HepG2 (cell line): ENCODE measurements around the gene TOMM7. TPM values are rescaled to one million over a fixed set of nuclear protein-coding genes. Genes with fewer than 3 reads are reported as not detected.

Experiments
- FOXO1 ChIP-seq: sonication (generic); formaldehyde crosslinking; IDR thresholded peaks from 2 replicates; pipeline ENCODE4 v1.4.0; 2020; ENCODE audit warnings: missing genetic modification reagents
- MLXIP ChIP-seq: sonication (generic); formaldehyde crosslinking; IDR thresholded peaks from 2 replicates; pipeline ENCODE4 v1.9.0; 2021; ENCODE audit warnings: missing genetic modification reagents, borderline replicate concordance
- MTF2 ChIP-seq: sonication (generic); formaldehyde crosslinking; IDR thresholded peaks from 2 replicates; pipeline ENCODE4 v1.5.0; 2020; ENCODE audit warnings: missing genetic modification reagents, borderline replicate concordance
- NFE2L2 ChIP-seq: fragments of 150-350 bp; IDR thresholded peaks from 2 replicates; pipeline ENCODE4 v1.6.1; 2014; ENCODE audit warnings: low read length
- RERE ChIP-seq: IDR thresholded peaks from 2 replicates; pipeline ENCODE4 v1.6.1; 2016; ENCODE audit warnings: low read depth, missing genetic modification reagents, missing compliant biosample characterization
- TRIM24 ChIP-seq: sonication (generic); formaldehyde crosslinking; IDR thresholded peaks from 2 replicates; pipeline ENCODE4 v1.8.0; 2022; ENCODE audit warnings: mild to moderate bottlenecking, missing genetic modification reagents
- ZNF567 ChIP-seq: sonication (generic); formaldehyde crosslinking; IDR thresholded peaks from 2 replicates; pipeline ENCODE4 v1.8.1; 2023; ENCODE audit warnings: mild to moderate bottlenecking, missing genetic modification reagents, borderline replicate concordance
- polyA plus RNA-seq, 8 experiments: library from polyadenylated mRNA; depleted of rRNA in 3 of 8; stranded (reverse) in 7 of 8; unstranded in 1 of 8; fragments of >200 nt; fragmentation: Illumina TruSeq in 4 of 8; extraction: Trizol in 4 of 8; gene quantifications; 2 replicates each; pipeline versions ENCODE4 v1.2.1 to v1.2.3, GENCODE V29; 2011 to 2016; ENCODE audit warnings: low read depth in 4 of 8, missing spikeins in 1 of 8, mixed read lengths in 1 of 8; ENCODE audit not compliant: insufficient read depth in 1 of 8
- total RNA-seq, 5 experiments: library from RNA; depleted of rRNA; stranded (reverse); fragments of >200 nt; fragmentation: Illumina TruSeq; extraction: Trizol; gene quantifications; 2 replicates each; pipeline ENCODE4 v1.2.3, GENCODE V29; 2016; ENCODE audit warnings: low read depth in 1 of 5
- TF ChIP-seq, protein P1 (sequence below): sonication (generic); formaldehyde crosslinking; IDR thresholded peaks from 2 replicates; pipeline ENCODE4 v1.4.0; 2020; ENCODE audit warnings: mild to moderate bottlenecking, missing genetic modification reagents, borderline replicate concordance
- TF ChIP-seq, protein P2 (sequence below): fragments of 450-650 bp; IDR thresholded peaks from 2 replicates; pipeline ENCODE4 v1.6.1; 2016
- TF ChIP-seq, protein P3 (sequence below): sonication (generic); formaldehyde crosslinking; IDR thresholded peaks from 2 replicates; pipeline ENCODE4 v1.5.1; 2020; ENCODE audit warnings: missing genetic modification reagents, mild to moderate bottlenecking, borderline replicate concordance

TOMM7 gene
- total and polyA plus RNA-seq, 2 of the 13 experiments (the other 11 are each of a cell fraction or from before 2014, with no cell fraction given), result 251 to 369 TPM

GRCh38 chr7:22854158-22855048 is 31.8 kb upstream of the TOMM7 start (continued):
- TF ChIP-seq, protein P1, sequence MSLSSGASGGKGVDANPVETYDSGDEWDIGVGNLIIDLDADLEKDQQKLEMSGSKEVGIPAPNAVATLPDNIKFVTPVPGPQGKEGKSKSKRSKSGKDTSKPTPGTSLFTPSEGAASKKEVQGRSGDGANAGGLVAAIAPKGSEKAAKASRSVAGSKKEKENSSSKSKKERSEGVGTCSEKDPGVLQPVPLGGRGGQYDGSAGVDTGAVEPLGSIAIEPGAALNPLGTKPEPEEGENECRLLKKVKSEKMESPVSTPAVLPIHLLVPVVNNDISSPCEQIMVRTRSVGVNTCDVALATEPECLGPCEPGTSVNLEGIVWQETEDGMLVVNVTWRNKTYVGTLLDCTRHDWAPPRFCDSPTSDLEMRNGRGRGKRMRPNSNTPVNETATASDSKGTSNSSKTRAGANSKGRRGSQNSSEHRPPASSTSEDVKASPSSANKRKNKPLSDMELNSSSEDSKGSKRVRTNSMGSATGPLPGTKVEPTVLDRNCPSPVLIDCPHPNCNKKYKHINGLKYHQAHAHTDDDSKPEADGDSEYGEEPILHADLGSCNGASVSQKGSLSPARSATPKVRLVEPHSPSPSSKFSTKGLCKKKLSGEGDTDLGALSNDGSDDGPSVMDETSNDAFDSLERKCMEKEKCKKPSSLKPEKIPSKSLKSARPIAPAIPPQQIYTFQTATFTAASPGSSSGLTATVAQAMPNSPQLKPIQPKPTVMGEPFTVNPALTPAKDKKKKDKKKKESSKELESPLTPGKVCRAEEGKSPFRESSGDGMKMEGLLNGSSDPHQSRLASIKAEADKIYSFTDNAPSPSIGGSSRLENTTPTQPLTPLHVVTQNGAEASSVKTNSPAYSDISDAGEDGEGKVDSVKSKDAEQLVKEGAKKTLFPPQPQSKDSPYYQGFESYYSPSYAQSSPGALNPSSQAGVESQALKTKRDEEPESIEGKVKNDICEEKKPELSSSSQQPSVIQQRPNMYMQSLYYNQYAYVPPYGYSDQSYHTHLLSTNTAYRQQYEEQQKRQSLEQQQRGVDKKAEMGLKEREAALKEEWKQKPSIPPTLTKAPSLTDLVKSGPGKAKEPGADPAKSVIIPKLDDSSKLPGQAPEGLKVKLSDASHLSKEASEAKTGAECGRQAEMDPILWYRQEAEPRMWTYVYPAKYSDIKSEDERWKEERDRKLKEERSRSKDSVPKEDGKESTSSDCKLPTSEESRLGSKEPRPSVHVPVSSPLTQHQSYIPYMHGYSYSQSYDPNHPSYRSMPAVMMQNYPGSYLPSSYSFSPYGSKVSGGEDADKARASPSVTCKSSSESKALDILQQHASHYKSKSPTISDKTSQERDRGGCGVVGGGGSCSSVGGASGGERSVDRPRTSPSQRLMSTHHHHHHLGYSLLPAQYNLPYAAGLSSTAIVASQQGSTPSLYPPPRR (CRISPR knock-in tag), result peak; percentile 55; the same call in 1 of the 2 replicates
- TF ChIP-seq NFE2L2, result no peak
- peak; percentile 28; the same call in 1 of the 2 replicates for TF ChIP-seq ZNF567
- peak; percentile 26; the same call in 1 of the 2 replicates for TF ChIP-seq FOXO1 (CRISPR knock-in tag)
- TF ChIP-seq, protein P2, sequence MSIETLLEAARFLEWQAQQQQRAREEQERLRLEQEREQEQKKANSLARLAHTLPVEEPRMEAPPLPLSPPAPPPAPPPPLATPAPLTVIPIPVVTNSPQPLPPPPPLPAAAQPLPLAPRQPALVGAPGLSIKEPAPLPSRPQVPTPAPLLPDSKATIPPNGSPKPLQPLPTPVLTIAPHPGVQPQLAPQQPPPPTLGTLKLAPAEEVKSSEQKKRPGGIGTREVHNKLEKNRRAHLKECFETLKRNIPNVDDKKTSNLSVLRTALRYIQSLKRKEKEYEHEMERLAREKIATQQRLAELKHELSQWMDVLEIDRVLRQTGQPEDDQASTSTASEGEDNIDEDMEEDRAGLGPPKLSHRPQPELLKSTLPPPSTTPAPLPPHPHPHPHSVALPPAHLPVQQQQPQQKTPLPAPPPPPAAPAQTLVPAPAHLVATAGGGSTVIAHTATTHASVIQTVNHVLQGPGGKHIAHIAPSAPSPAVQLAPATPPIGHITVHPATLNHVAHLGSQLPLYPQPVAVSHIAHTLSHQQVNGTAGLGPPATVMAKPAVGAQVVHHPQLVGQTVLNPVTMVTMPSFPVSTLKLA, result peak; percentile 42; the same call in 1 of the 2 replicates
- no peak for TF ChIP-seq TRIM24 (CRISPR knock-in tag)
- TF ChIP-seq RERE (CRISPR knock-in tag), result no peak
- TF ChIP-seq, protein P3, sequence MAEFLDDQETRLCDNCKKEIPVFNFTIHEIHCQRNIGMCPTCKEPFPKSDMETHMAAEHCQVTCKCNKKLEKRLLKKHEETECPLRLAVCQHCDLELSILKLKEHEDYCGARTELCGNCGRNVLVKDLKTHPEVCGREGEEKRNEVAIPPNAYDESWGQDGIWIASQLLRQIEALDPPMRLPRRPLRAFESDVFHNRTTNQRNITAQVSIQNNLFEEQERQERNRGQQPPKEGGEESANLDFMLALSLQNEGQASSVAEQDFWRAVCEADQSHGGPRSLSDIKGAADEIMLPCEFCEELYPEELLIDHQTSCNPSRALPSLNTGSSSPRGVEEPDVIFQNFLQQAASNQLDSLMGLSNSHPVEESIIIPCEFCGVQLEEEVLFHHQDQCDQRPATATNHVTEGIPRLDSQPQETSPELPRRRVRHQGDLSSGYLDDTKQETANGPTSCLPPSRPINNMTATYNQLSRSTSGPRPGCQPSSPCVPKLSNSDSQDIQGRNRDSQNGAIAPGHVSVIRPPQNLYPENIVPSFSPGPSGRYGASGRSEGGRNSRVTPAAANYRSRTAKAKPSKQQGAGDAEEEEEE (CRISPR knock-in tag), result no peak
- no peak for TF ChIP-seq MTF2 (CRISPR knock-in tag)
- peak; percentile 71; the same call in 1 of the 2 replicates for TF ChIP-seq MLXIP (CRISPR knock-in tag)
